GM12878 (cell line): ENCODE data around the gene THTPA.

Experiments used
- CBFB ChIP-seq: IDR thresholded peaks from 2 replicates; pipeline ENCODE4 v1.6.1; 2016; ENCODE audit warnings: antibody characterized with exemption, low read depth
- ETV6 ChIP-seq, 2 experiments: fragments of 450-650 bp in 1 of 2; IDR thresholded peaks in 1 of 2; conservative IDR thresholded peaks in 1 of 2; 2 replicates each; pipeline ENCODE4 v1.6.1; 2014; ENCODE audit warnings: antibody characterized with exemption in 1 of 2, borderline replicate concordance in 1 of 2, low read depth in 1 of 2, mild to moderate bottlenecking in 1 of 2, moderate library complexity in 1 of 2
- HDAC2 ChIP-seq: fragments of 200-600 bp; sonication (generic); IDR thresholded peaks from 2 replicates; pipeline ENCODE4 v1.6.1; 2017
- ZNF274 ChIP-seq: IDR thresholded peaks from one replicate; pipeline ENCODE4 v1.8.0; 2011; ENCODE audit not compliant: insufficient read length, insufficient read depth
- TF ChIP-seq, protein P1 (sequence below), 3 experiments: IDR thresholded peaks in 2 of 3; conservative IDR thresholded peaks in 1 of 3; 2 replicates each; pipeline ENCODE4 v1.5.1; 2011; ENCODE audit warnings: low read depth in 3 of 3, low read length in 3 of 3, mild to moderate bottlenecking in 3 of 3, control low read depth in 2 of 3, moderate library complexity in 2 of 3, inconsistent platforms in 1 of 3, mixed read lengths in 1 of 3; ENCODE audit not compliant: control insufficient read depth in 2 of 3, insufficient read depth in 1 of 3; ENCODE audit errors: extremely low read depth in 1 of 3

DNA sequence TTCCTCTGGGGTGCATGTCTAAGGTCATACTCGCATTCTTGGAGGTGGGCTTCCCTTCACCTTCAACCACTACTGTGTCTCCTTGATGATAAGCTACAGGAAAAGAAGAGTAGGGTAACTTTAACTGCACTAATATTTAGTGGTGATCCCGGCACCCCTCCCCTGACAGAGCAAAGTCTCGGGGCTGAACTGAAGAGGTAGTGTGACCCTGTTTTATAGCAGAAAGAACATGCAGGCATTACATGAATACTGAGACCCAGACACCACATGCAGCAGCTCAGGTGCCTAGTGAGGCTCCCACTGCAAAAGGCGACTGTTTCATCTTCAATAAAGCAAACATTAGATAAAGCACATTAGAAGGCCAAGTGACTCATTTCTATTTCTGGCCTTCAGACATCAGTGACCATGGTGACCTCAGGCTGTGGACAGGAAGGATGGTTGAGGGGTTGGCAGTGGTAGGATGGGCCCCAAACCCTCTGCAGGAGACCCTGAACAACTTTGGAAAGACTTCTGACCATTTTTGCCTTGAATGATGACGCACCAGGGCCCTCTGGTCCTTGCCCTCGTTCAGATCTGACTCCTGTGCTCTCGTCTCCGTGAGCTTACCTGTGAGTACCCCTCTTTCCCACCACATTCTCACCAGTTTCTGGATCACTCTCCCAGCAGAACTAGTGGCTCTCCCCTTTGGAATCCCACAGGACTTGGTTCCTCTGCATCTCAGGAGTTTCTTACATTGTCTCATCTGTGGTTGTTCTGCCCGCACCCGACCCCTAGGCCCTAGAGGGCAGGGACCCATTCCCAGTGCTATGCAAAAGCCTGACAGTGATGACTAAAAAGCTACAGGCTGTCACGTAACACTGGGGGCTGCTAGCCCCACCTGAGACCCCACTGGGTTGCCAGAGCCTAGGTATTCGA, 46.4 kb downstream of the THTPA start:
- no peak for TF ChIP-seq CBFB
- no peak for TF ChIP-seq ZNF274
- TF ChIP-seq HDAC2: no peak
- no peak for TF ChIP-seq ETV6 (conservative IDR thresholded peaks at IDR 0.05 in 1 of 2, IDR thresholded peaks at IDR 0.05 in 1 of 2; ENCODE audit: borderline replicate concordance in 1 of 2, low read depth in 1 of 2)
- TF ChIP-seq, protein P1, sequence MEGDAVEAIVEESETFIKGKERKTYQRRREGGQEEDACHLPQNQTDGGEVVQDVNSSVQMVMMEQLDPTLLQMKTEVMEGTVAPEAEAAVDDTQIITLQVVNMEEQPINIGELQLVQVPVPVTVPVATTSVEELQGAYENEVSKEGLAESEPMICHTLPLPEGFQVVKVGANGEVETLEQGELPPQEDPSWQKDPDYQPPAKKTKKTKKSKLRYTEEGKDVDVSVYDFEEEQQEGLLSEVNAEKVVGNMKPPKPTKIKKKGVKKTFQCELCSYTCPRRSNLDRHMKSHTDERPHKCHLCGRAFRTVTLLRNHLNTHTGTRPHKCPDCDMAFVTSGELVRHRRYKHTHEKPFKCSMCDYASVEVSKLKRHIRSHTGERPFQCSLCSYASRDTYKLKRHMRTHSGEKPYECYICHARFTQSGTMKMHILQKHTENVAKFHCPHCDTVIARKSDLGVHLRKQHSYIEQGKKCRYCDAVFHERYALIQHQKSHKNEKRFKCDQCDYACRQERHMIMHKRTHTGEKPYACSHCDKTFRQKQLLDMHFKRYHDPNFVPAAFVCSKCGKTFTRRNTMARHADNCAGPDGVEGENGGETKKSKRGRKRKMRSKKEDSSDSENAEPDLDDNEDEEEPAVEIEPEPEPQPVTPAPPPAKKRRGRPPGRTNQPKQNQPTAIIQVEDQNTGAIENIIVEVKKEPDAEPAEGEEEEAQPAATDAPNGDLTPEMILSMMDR (IDR thresholded peaks at IDR 0.05 in 2 of 3, conservative IDR thresholded peaks at IDR 0.05 in 1 of 3; ENCODE audit: control insufficient read depth in 2 of 3, extremely low read depth in 1 of 3, insufficient read depth in 1 of 3, low read depth in 3 of 3, low read length in 3 of 3): no peak
